PC-3 (cell line): ENCODE measurements around the gene ADCYAP1R1. TPM values are rescaled to one million over a fixed set of nuclear protein-coding genes. Genes with fewer than 3 reads are reported as not detected.

Experiments used
- ATAC-seq: fragments of 200-7000 bp; cut with Tn5 transposase; 2 replicates; pipeline ENCODE4 v1.9.1; 2020; ENCODE audit warnings: mild to moderate bottlenecking, moderate library complexity
- BruUV-seq: library from RNA; stranded (reverse); fragments of 400-500 nt; replicated peaks from 2 replicates; lab custom pipeline; 2021; lab: Mats Ljungman, UMichigan
- CTCF ChIA-PET: fragments of 300-600 bp; sonication (Branson Sonifier 250); formaldehyde crosslinking; loops from one replicate; lab custom pipeline; 2022; ENCODE audit warnings: antibody characterized with exemption; lab: Charles Lee
- POLR2A ChIA-PET: fragments of 300-600 bp; sonication (Branson Sonifier 250); formaldehyde crosslinking; loops from one replicate; lab custom pipeline; 2022; ENCODE audit warnings: antibody characterized with exemption; ENCODE audit not compliant: unreplicated experiment; lab: Charles Lee
- DNase-seq: peaks from one replicate; pipeline ENCODE4 v3.0.0-alpha.2; 2015
- H2AFZ ChIP-seq: fragments of 300-600 bp; sonication (generic); 2 replicates; pipeline ENCODE4 v1.6.0; 2016; ENCODE audit warnings: antibody characterized with exemption, low read length
- H3F3A ChIP-seq: fragments of 300-600 bp; sonication (generic); one replicate; pipeline ENCODE4 v1.6.0; 2017; ENCODE audit warnings: antibody characterized with exemption, low read length, control low read depth, mild to moderate bottlenecking; ENCODE audit not compliant: unreplicated experiment
- H3K27ac ChIP-seq: fragments of 300-600 bp; sonication (generic); 2 replicates; pipeline ENCODE4 v1.5.1; 2016; ENCODE audit warnings: mild to moderate bottlenecking, low read length
- H3K27me3 ChIP-seq: fragments of 300-600 bp; sonication (generic); 2 replicates; pipeline ENCODE4 v1.6.1; 2016; ENCODE audit warnings: low read length, mixed read lengths
- H3K36me3 ChIP-seq: fragments of 300-600 bp; sonication (generic); 2 replicates; pipeline ENCODE4 v1.6.1; 2016; ENCODE audit warnings: low read depth, mixed run types, low read length, mixed read lengths
- H3K4me1 ChIP-seq: fragments of 300-600 bp; sonication (generic); 2 replicates; pipeline ENCODE4 v1.5.1; 2016; ENCODE audit warnings: low read length; ENCODE audit not compliant: insufficient read depth
- H3K4me2 ChIP-seq: fragments of 300-600 bp; sonication (generic); 2 replicates; pipeline ENCODE4 v1.6.0; 2016; ENCODE audit warnings: low read length
- H3K4me3 ChIP-seq: fragments of 300-600 bp; sonication (generic); 2 replicates; pipeline ENCODE4 v1.5.1; 2016; ENCODE audit warnings: mild to moderate bottlenecking, low read length, mixed read lengths
- H3K79me2 ChIP-seq: fragments of 300-600 bp; sonication (generic); 2 replicates; pipeline ENCODE4 v1.6.1; 2017; ENCODE audit warnings: low read length, mixed read lengths
- H3K9ac ChIP-seq: fragments of 300-600 bp; sonication (generic); 2 replicates; pipeline ENCODE4 v1.6.0; 2016; ENCODE audit warnings: mild to moderate bottlenecking, low read length
- H3K9me2 ChIP-seq: fragments of 300-600 bp; sonication (generic); replicated peaks from 2 replicates; pipeline ENCODE4 v1.6.1; 2016; ENCODE audit warnings: mixed run types, low read length, mixed read lengths
- H3K9me3 ChIP-seq: fragments of 300-600 bp; sonication (generic); 2 replicates; pipeline ENCODE4 v1.6.1; 2016; ENCODE audit warnings: low read length, mixed read lengths
- H4K20me1 ChIP-seq: fragments of 300-600 bp; sonication (generic); 2 replicates; pipeline ENCODE4 v1.6.1; 2016; ENCODE audit warnings: low read length, mixed read lengths
- CTCF ChIP-seq: fragments of 300-600 bp; sonication (generic); conservative IDR thresholded peaks from 2 replicates; pipeline ENCODE4 v1.5.1; 2017; ENCODE audit warnings: antibody characterized with exemption, low read depth, mild to moderate bottlenecking, low read length
- EZH2 ChIP-seq: fragments of 300-600 bp; sonication (generic); IDR thresholded peaks from one replicate; pipeline ENCODE4 v1.6.1; 2017; ENCODE audit warnings: antibody characterized with exemption, mild to moderate bottlenecking, low read length; ENCODE audit not compliant: unreplicated experiment
- EZH2phosphoT487 ChIP-seq: fragments of 300-600 bp; sonication (generic); IDR thresholded peaks from 2 replicates; pipeline ENCODE4 v1.6.1; 2018; ENCODE audit warnings: mild to moderate bottlenecking, antibody characterized with exemption, low read length, borderline replicate concordance
- intact Hi-C: fragments of 100-400 bp; cut with micrococcal nuclease; formaldehyde crosslinking; loops from 2 replicates; pipeline ENCODE4 v1.9.0; 2023
- total RNA-seq: library from RNA; depleted of rRNA; stranded (reverse); fragments of >200 nt; gene quantifications from 2 replicates; pipeline ENCODE4 v1.2.3, GENCODE V29; 2014

ADCYAP1R1 gene
- total RNA-seq, 1 experiment from 2014 or later = not detected

GRCh38 chr7:31119249-31119648 is 67.1 kb downstream of the ADCYAP1R1 start:
- BruUV-seq = no TSS peak
- CTCF ChIA-PET = no interaction called here
- ATAC-seq = no peak
- H3K27me3 ChIP-seq = peaks cover 20% of the 10 kb centered on the region
- no peak overlapping the region for H3K27ac ChIP-seq
- DNase-seq = no peak
- H4K20me1 ChIP-seq = no peaks in the 10 kb centered on the region
- H3K4me1 ChIP-seq = no peaks in the 10 kb centered on the region
- H3F3A ChIP-seq = no peaks in the 10 kb centered on the region
- H3K79me2 ChIP-seq = no peaks in the 10 kb centered on the region
- no peak overlapping the region for H3K9ac ChIP-seq
- H2AFZ ChIP-seq = no peak overlapping the region
- POLR2A ChIA-PET = no interaction called here
- intact Hi-C loops = no loop called here
- H3K4me3 ChIP-seq = no peak overlapping the region
- H3K9me3 ChIP-seq = no peaks in the 10 kb centered on the region
- TF ChIP-seq EZH2phosphoT487 (no peak), EZH2 (no peak), CTCF (no peak)
- H3K4me2 ChIP-seq = no peak overlapping the region
- H3K9me2 ChIP-seq = no peaks in the 10 kb centered on the region
- no peaks in the 10 kb centered on the region for H3K36me3 ChIP-seq

- CTCF ChIA-PET = interaction anchor here (3.3 kb wide), 1 partner anchor 137 kb away, joined by 112 read pairs; no protein-coding TSS in a partner anchor
- no TSS peak for BruUV-seq
Observed at GRCh38 chr7:31120800-31121513, 68.8 kb downstream of the ADCYAP1R1 start.

More at GRCh38 chr7:31120800-31121513, 68.8 kb downstream of the ADCYAP1R1 start:
- Histone ChIP-seq H3K79me2 (no peaks in the 10 kb centered on the region), H3K4me3 (no peak overlapping the region), H3K9ac (no peak overlapping the region), H3K4me2 (no peak overlapping the region), H3F3A (no peaks in the 10 kb centered on the region), H3K27ac (no peak overlapping the region), H4K20me1 (no peaks in the 10 kb centered on the region), H2AFZ (no peak overlapping the region), H3K36me3 (no peaks in the 10 kb centered on the region), H3K27me3 (peaks cover 20% of the 10 kb centered on the region), H3K9me2 (no peaks in the 10 kb centered on the region), H3K4me1 (no peaks in the 10 kb centered on the region), H3K9me3 (no peaks in the 10 kb centered on the region)
- intact Hi-C loops = no loop called here
- TF ChIP-seq EZH2 = no peak
- TF ChIP-seq EZH2phosphoT487 = no peak
- no peak for TF ChIP-seq CTCF
- ATAC-seq = no peak
- POLR2A ChIA-PET = no interaction called here
- DNase-seq = no peak
